ENCODE measurements around the gene ADAM12.

ADAM12 gene

DNA sequence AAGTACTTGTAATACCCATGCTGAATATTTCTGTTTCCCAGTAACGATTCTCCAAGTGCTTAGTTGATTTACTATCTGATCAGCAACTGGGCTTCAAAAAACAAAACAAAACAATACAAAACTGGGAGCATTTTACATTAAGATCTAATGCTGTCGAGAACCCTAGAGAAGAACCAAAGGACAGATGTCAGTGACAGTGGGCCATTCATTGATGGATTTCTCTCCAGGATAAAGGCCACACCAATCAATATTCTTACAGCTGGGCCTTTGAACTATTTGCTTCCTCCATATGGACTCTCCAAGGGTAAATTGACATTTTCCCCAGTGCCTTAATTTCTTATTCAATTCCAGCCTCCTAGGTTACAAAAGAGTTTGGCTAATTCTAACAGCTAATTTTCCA is 217.5 kb downstream of the ADAM12 start:
- no peak for DNase-seq (ENCODE audit: extremely low spot score)
- no peak for TF ChIP-seq CTCF (IDR thresholded peaks at IDR 0.05; ENCODE audit: control extremely low read depth, extremely low read depth, low read depth, missing control alignments)
- POLR2A ChIA-PET = no interaction called here
- CTCF ChIA-PET = no interaction called here

GRCh38 chr10:126170371-126170770 is 217.9 kb downstream of the ADAM12 start:
- ChIA-PET CTCF (no interaction called here), POLR2A (no interaction called here)
- DNase-seq (ENCODE audit: extremely low spot score) = no peak
- no peak for TF ChIP-seq CTCF (IDR thresholded peaks at IDR 0.05; ENCODE audit: control extremely low read depth, extremely low read depth, low read depth, missing control alignments)

GRCh38 chr10:126169899-126170298 is 218.4 kb downstream of the ADAM12 start:
- DNase-seq (ENCODE audit: extremely low spot score) = no peak
- POLR2A ChIA-PET = no interaction called here
- CTCF ChIA-PET = interaction anchor here (1.5 kb wide), 1 partner anchor 22 kb away, joined by 3 read pairs; no protein-coding TSS in a partner anchor
- no peak for TF ChIP-seq CTCF (IDR thresholded peaks at IDR 0.05; ENCODE audit: control extremely low read depth, extremely low read depth, low read depth, missing control alignments)

DNA sequence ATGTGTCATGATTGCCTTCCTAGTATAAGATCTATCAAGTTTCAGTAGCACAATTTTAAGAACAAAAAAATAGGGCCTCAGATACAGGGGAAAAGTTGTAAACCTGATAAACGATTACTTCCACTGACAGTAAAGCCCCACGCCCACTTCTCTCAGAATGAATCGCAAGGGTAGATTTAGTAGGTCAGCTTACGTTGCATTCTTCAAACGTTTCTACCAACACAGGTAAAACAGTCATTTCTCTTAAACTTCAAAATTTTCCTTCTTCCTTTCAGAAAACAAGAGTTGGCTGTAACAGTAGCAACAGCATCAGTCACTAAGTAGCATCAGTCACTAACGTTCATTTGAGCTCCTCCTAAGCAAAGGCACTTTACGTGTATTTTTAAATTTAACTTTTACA is 221.5 kb downstream of the ADAM12 start:
- DNase-seq (ENCODE audit: extremely low spot score) = no peak
- CTCF ChIA-PET = no interaction called here
- POLR2A ChIA-PET = no interaction called here
- no peak for TF ChIP-seq CTCF (IDR thresholded peaks at IDR 0.05; ENCODE audit: control extremely low read depth, extremely low read depth, low read depth, missing control alignments)

DNA sequence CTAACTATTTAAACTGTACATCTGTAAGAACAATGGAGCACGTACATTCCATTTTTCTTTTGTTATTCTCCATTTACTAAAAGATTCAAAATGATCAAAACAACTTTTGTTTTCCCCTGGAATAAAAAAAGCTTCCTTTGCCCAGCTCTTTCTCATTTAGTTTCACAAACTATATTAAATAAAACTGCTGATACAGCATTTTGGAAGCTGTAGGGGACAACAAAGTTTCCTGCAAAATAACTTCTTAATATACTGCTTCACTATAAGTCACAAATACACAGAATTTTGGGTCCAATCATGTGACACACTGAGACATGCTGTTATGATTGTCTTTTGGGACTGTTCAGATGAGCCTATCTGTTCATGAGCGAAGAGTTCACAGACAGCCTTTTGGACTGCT is 222.4 kb downstream of the ADAM12 start:
- CTCF ChIA-PET = no interaction called here
- TF ChIP-seq CTCF (IDR thresholded peaks at IDR 0.05; ENCODE audit: control extremely low read depth, extremely low read depth, low read depth, missing control alignments) = no peak
- no peak for DNase-seq (ENCODE audit: extremely low spot score)
- POLR2A ChIA-PET = no interaction called here

DNA sequence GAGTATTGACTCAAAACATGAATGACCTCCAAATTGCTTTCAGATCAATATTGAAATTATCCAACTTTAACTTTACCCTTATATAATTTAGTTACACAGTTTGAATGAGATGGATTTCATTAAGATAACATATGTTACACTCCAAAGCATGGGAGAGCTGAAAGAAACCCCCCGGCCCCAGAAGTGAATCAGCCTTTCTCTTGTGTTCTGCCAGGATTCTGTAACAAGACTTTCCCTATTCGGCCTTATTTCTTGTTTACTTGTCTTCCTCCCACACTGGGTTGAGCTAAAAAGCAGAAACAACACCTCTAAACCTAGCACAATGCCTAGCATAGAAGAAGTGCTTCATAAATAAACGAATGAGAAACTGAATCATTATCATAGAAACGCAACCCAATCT is 224.8 kb downstream of the ADAM12 start:
- ChIA-PET CTCF (no interaction called here), POLR2A (no interaction called here)
- no peak for DNase-seq (ENCODE audit: extremely low spot score)
- TF ChIP-seq CTCF (IDR thresholded peaks at IDR 0.05; ENCODE audit: control extremely low read depth, extremely low read depth, low read depth, missing control alignments) = no peak

DNA sequence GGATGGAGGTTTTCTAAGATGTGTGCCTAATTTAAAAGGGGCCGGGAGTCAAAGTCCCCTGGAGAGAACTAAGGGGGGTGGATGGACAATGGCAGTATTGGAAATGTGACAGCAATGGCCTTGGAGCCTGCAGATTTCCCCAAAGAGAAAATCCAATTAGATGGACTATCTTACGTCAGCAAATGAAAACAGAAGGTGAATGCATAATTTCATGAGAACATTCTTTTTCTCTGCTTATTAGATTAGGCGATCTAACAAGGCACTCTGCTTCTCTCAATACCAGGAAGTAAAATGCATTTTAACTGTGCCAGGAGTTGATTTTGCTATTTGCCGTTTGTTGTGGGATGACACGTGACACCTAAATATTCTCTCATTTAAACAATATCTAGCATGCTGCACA is 226.6 kb downstream of the ADAM12 start:
- CTCF ChIA-PET = no interaction called here

More for the DNA sequence above, 226.6 kb downstream of the ADAM12 start:
- POLR2A ChIA-PET = no interaction called here
- DNase-seq (ENCODE audit: extremely low spot score) = no peak
- no peak for TF ChIP-seq CTCF (IDR thresholded peaks at IDR 0.05; ENCODE audit: control extremely low read depth, extremely low read depth, low read depth, missing control alignments)
